ENCODE measurements around the gene SNTB2. TPM values are rescaled to one million over a fixed set of nuclear protein-coding genes. Genes with fewer than 3 reads are reported as not detected.

Gene SNTB2
- polyA plus RNA-seq, 1 of the 3 experiments (the other 2 are of a cell fraction) = 13.0 TPM

- no peak for TF ChIP-seq NFIC (IDR thresholded peaks at IDR 0.05; ENCODE audit: borderline replicate concordance)
- TF ChIP-seq USF1 (IDR thresholded peaks at IDR 0.05; ENCODE audit: borderline replicate concordance, low read depth) = no peak
- TF ChIP-seq TCF12 (IDR thresholded peaks at IDR 0.05) = no peak
Observed at GRCh38 chr16:69190046-69190588, 3.2 kb downstream of the SNTB2 start (continued).

- TF ChIP-seq TEAD4 (IDR thresholded peaks at IDR 0.05; ENCODE audit: borderline replicate concordance, insufficient read depth) = no peak
- TF ChIP-seq POLR2AphosphoS5 (IDR thresholded peaks at IDR 0.05; ENCODE audit: low read depth, low read length) = no peak
- TF ChIP-seq NFIC (IDR thresholded peaks at IDR 0.05; ENCODE audit: borderline replicate concordance) = no peak
- TF ChIP-seq FOXM1 (IDR thresholded peaks at IDR 0.05; ENCODE audit: low read depth) = no peak
- no peak for TF ChIP-seq RCOR1 (IDR thresholded peaks at IDR 0.05; ENCODE audit: low read length)
- TF ChIP-seq NRF1 (IDR thresholded peaks at IDR 0.05; ENCODE audit: low read depth, low read length) = no peak
- no peak for TF ChIP-seq CTCF (IDR thresholded peaks at IDR 0.05)
- TF ChIP-seq YY1 (IDR thresholded peaks at IDR 0.05; ENCODE audit: low read depth) = no peak
- no peak for TF ChIP-seq RXRA (IDR thresholded peaks at IDR 0.05; ENCODE audit: borderline replicate concordance, low read depth)
- TF ChIP-seq GABPA (IDR thresholded peaks at IDR 0.05; ENCODE audit: low read depth) = no peak
- no peak overlapping the region for H3K4me2 ChIP-seq
- H3K4me3 ChIP-seq (ENCODE audit: low read depth in 2 of 2, low read length in 1 of 2) = no peak overlapping the region
- 96% methylated on average over 3 of the region's 3 CpGs for WGBS (ENCODE audit: low lambda C conversion rate)
- H3K27me3 ChIP-seq (ENCODE audit: insufficient read depth) = no peaks in the 10 kb centered on the region
- H3K9me2 ChIP-seq = no peaks in the 10 kb centered on the region
- ChIA-PET POLR2A (no interaction called here), CTCF (interaction anchor here (0.7 kb wide), 1 partner anchor 90 kb away, joined by 3 read pairs; no protein-coding TSS in a partner anchor)
- no peaks in the 10 kb centered on the region for H3K36me3 ChIP-seq (replicated peaks in 1 of 2; ENCODE audit: control insufficient read depth in 1 of 2, insufficient read depth in 2 of 2, low read length in 1 of 2)
- H3K4me1 ChIP-seq (ENCODE audit: control insufficient read depth in 1 of 2, insufficient read depth in 2 of 2, low read depth in 1 of 2, low read length in 1 of 2) = peaks cover 21 to 23% of the 10 kb centered on the region in 2 experiments; a peak in 2 of 4 replicates
- no peak for DNase-seq
- H3K9ac ChIP-seq = no peak overlapping the region
- H3F3A ChIP-seq (replicated peaks; ENCODE audit: insufficient read depth) = peaks cover 4% of the 10 kb centered on the region
- peaks cover 80% of the 10 kb centered on the region for H3K79me2 ChIP-seq (ENCODE audit: insufficient read depth)
- H3K27ac ChIP-seq (ENCODE audit: low read depth in 2 of 2, low read length in 1 of 2) = no peak overlapping the region
- no peak overlapping the region for H2AFZ ChIP-seq (ENCODE audit: low read depth)
- peaks cover 48% of the 10 kb centered on the region for H4K20me1 ChIP-seq (ENCODE audit: insufficient read depth)
- H3K9me3 ChIP-seq = no peaks in the 10 kb centered on the region
Observed at GRCh38 chr16:69190598-69190997, 3.6 kb downstream of the SNTB2 start.

GRCh38 chr16:69191136-69191535 is 4.2 kb downstream of the SNTB2 start:
- H4K20me1 ChIP-seq (ENCODE audit: insufficient read depth) = peaks cover 52% of the 10 kb centered on the region
- H3K27me3 ChIP-seq (ENCODE audit: insufficient read depth) = no peaks in the 10 kb centered on the region
- H3K9me2 ChIP-seq = no peaks in the 10 kb centered on the region
- H3K4me1 ChIP-seq (ENCODE audit: control insufficient read depth in 1 of 2, insufficient read depth in 2 of 2, low read depth in 1 of 2, low read length in 1 of 2) = peaks cover 21 to 23% of the 10 kb centered on the region in 2 experiments; a peak in 2 of 4 replicates
- CTCF ChIA-PET = interaction anchor here (0.7 kb wide), 1 partner anchor 89 kb away, joined by 3 read pairs; no protein-coding TSS in a partner anchor
- no peaks in the 10 kb centered on the region for H3K36me3 ChIP-seq (replicated peaks in 1 of 2; ENCODE audit: control insufficient read depth in 1 of 2, insufficient read depth in 2 of 2, low read length in 1 of 2)
- no peak for DNase-seq
- peaks cover 4% of the 10 kb centered on the region for H3F3A ChIP-seq (replicated peaks; ENCODE audit: insufficient read depth)
- H2AFZ ChIP-seq (ENCODE audit: low read depth) = no peak overlapping the region
- H3K4me3 ChIP-seq (ENCODE audit: low read depth in 2 of 2, low read length in 1 of 2) = no peak overlapping the region
- H3K79me2 ChIP-seq (ENCODE audit: insufficient read depth) = peaks cover 86% of the 10 kb centered on the region
- no peak overlapping the region for H3K4me2 ChIP-seq
- POLR2A ChIA-PET = no interaction called here
- TF ChIP-seq TAF1 (IDR thresholded peaks at IDR 0.05; ENCODE audit: borderline replicate concordance, low read depth, low read length) (no peak), MEF2A (IDR thresholded peaks at IDR 0.05; ENCODE audit: borderline replicate concordance, low read depth) (no peak), YY1 (IDR thresholded peaks at IDR 0.05; ENCODE audit: low read depth) (no peak), RCOR1 (IDR thresholded peaks at IDR 0.05; ENCODE audit: low read length) (no peak)
- H3K9ac ChIP-seq = no peak overlapping the region
- 84% methylated on average over 2 of the region's 2 CpGs for WGBS (ENCODE audit: low lambda C conversion rate)
- H3K9me3 ChIP-seq = no peaks in the 10 kb centered on the region
- H3K27ac ChIP-seq (ENCODE audit: low read depth in 2 of 2, low read length in 1 of 2) = no peak overlapping the region

Data from SK-N-SH (cell line).